ENCODE results near the gene HSPA2.

The HSPA2 gene

GRCh38 chr14:64501411-64502171, 39.0 kb upstream of the HSPA2 start:
- TF ChIP-seq MYC (IDR thresholded peaks at IDR 0.05; ENCODE audit: low read depth, low read length) (no peak), POLR2A (IDR thresholded peaks at IDR 0.05; ENCODE audit: extremely low read depth, insufficient read length) (no peak), CTCF (IDR thresholded peaks at IDR 0.05; ENCODE audit: low read depth, low read length) (no peak), MAX (IDR thresholded peaks at IDR 0.05; ENCODE audit: low read depth, low read length) (no peak)
- H3K4me3 ChIP-seq (ENCODE audit: low read depth, low read length) = peak overlapping the region; percentile 3
- peak; percentile 40 for DNase-seq (ENCODE audit: low read depth)

- H3K4me3 ChIP-seq (ENCODE audit: low read depth, low read length) = peak overlapping the region; percentile 82
- no peak for DNase-seq (ENCODE audit: low read depth)
- TF ChIP-seq MAX (IDR thresholded peaks at IDR 0.05; ENCODE audit: low read depth, low read length) = no peak
- TF ChIP-seq POLR2A (IDR thresholded peaks at IDR 0.05; ENCODE audit: extremely low read depth, insufficient read length) = no peak
- TF ChIP-seq MYC (IDR thresholded peaks at IDR 0.05; ENCODE audit: low read depth, low read length) = no peak
- TF ChIP-seq CTCF (IDR thresholded peaks at IDR 0.05; ENCODE audit: low read depth, low read length) = no peak
These were observed 38.1 kb upstream of the HSPA2 start for GRCh38 chr14:64502456-64502855.

- DNase-seq (ENCODE audit: low read depth) = no peak
- TF ChIP-seq CTCF (IDR thresholded peaks at IDR 0.05; ENCODE audit: low read depth, low read length) = no peak
- TF ChIP-seq POLR2A (IDR thresholded peaks at IDR 0.05; ENCODE audit: extremely low read depth, insufficient read length) = no peak
- TF ChIP-seq MYC (IDR thresholded peaks at IDR 0.05; ENCODE audit: low read depth, low read length) = no peak
- TF ChIP-seq MAX (IDR thresholded peaks at IDR 0.05; ENCODE audit: low read depth, low read length) = no peak
- peak overlapping the region; percentile 82 for H3K4me3 ChIP-seq (ENCODE audit: low read depth, low read length)
These were observed 37.6 kb upstream of the HSPA2 start for GRCh38 chr14:64502887-64503433.

- DNase-seq (ENCODE audit: low read depth) = peak; percentile 94
- H3K4me3 ChIP-seq (ENCODE audit: low read depth, low read length) = peak within 1 kb of the TSS; percentile 82
- TF ChIP-seq POLR2A (IDR thresholded peaks at IDR 0.05; ENCODE audit: extremely low read depth, insufficient read length) = peak; percentile 85
- peak; percentile 65 for TF ChIP-seq MYC (IDR thresholded peaks at IDR 0.05; ENCODE audit: low read depth, low read length)
- TF ChIP-seq CTCF (IDR thresholded peaks at IDR 0.05; ENCODE audit: low read depth, low read length) = no peak
- TF ChIP-seq MAX (IDR thresholded peaks at IDR 0.05; ENCODE audit: low read depth, low read length) = peak; percentile 83
These were observed 36.9 kb upstream of the HSPA2 start, which contains the start of gene ZBTB25 for GRCh38 chr14:64503434-64504309. TSS of gene ZBTB25 (minus strand) at chr14:64503838. CDS start at chr14:64490533, 13,305 bp downstream.

GRCh38 chr14:64504310-64504896, 36.1 kb upstream of the HSPA2 start, which contains the start of gene ZBTB1:
TSS of gene ZBTB1 (plus strand) at chr14:64504770. CDS start at chr14:64521505, 16,735 bp downstream.
- peak; percentile 95 for DNase-seq (ENCODE audit: low read depth)
- peak; percentile 59 for TF ChIP-seq POLR2A (IDR thresholded peaks at IDR 0.05; ENCODE audit: extremely low read depth, insufficient read length)
- no peak for TF ChIP-seq MAX (IDR thresholded peaks at IDR 0.05; ENCODE audit: low read depth, low read length)
- peak; percentile 8 for TF ChIP-seq MYC (IDR thresholded peaks at IDR 0.05; ENCODE audit: low read depth, low read length)
- peak within 1 kb of the TSS; percentile 75 for H3K4me3 ChIP-seq (ENCODE audit: low read depth, low read length)
